Keratinocyte (primary cell): Measurements from ENCODE around the gene CGN. TPM values are rescaled to one million over a fixed set of nuclear protein-coding genes. Genes with fewer than 3 reads are reported as not detected.

Experiments used
- DNase-seq: peaks from one replicate; pipeline ENCODE4 v3.0.0-alpha.2; 2011; ENCODE audit warnings: low read depth, missing footprints, low spot score
- FAIRE-seq: peaks from 2 replicates; lab custom pipeline; 2011; peaks lifted over from hg19 to GRCh38; lab: Jason Lieb, UNC
- H2AFZ ChIP-seq: 2 replicates; pipeline ENCODE4 v1.6.0; 2012; ENCODE audit warnings: low read length, control low read depth, inconsistent platforms; ENCODE audit not compliant: control insufficient read depth
- H3K27ac ChIP-seq: 2 replicates; pipeline ENCODE4 v1.5.1; 2011; ENCODE audit warnings: low read length; ENCODE audit not compliant: control insufficient read depth, insufficient read depth
- H3K27me3 ChIP-seq: 3 replicates; pipeline ENCODE4 v1.6.0; 2011; ENCODE audit warnings: low read length; ENCODE audit not compliant: control insufficient read depth, insufficient read depth; ENCODE audit errors: extremely low read depth
- H3K36me3 ChIP-seq, 2 experiments: 2 replicates in 1 of 2; 3 replicates in 1 of 2; pipeline ENCODE4 v1.5.1; 2011; ENCODE audit warnings: low read length in 2 of 2, mild to moderate bottlenecking in 1 of 2; ENCODE audit not compliant: control insufficient read depth in 2 of 2, insufficient read depth in 2 of 2; ENCODE audit errors: extremely low read depth in 1 of 2
- H3K4me1 ChIP-seq: 3 replicates; pipeline ENCODE4 v1.5.1; 2011; ENCODE audit warnings: low read length; ENCODE audit not compliant: control insufficient read depth, insufficient read depth; ENCODE audit errors: extremely low read depth
- H3K4me2 ChIP-seq: 3 replicates; pipeline ENCODE4 v1.6.0; 2011; ENCODE audit warnings: low read depth, low read length; ENCODE audit not compliant: control insufficient read depth, insufficient read depth; ENCODE audit errors: extremely low read depth
- H3K4me3 ChIP-seq, 3 experiments: fragments of 200-600 bp in 1 of 3; sonication (generic) in 1 of 3; 2 replicates in 2 of 3; 3 replicates in 1 of 3; pipeline ENCODE4 v1.5.1; 2011 to 2016; ENCODE audit warnings: low read length in 3 of 3, mild to moderate bottlenecking in 3 of 3, control low read depth in 2 of 3, inconsistent platforms in 1 of 3, low read depth in 1 of 3, mixed read lengths in 1 of 3, mixed run types in 1 of 3, moderate library complexity in 1 of 3; ENCODE audit not compliant: control insufficient read depth in 2 of 3, insufficient read depth in 2 of 3; ENCODE audit errors: extremely low read depth in 1 of 3
- H3K79me2 ChIP-seq: 2 replicates; pipeline ENCODE4 v1.6.0; 2012; ENCODE audit warnings: low read length; ENCODE audit not compliant: control insufficient read depth, insufficient read depth
- H3K9ac ChIP-seq: 3 replicates; pipeline ENCODE4 v1.6.0; 2011; ENCODE audit warnings: low read length; ENCODE audit not compliant: control insufficient read depth, insufficient read depth; ENCODE audit errors: extremely low read depth
- H3K9me1 ChIP-seq: 3 replicates; pipeline ENCODE4 v1.6.0; 2011; ENCODE audit warnings: low read length; ENCODE audit not compliant: control insufficient read depth, insufficient read depth; ENCODE audit errors: extremely low read depth
- H3K9me3 ChIP-seq: 2 replicates; pipeline ENCODE4 v1.5.1; 2012; ENCODE audit warnings: low read depth, low read length; ENCODE audit not compliant: control insufficient read depth
- H4K20me1 ChIP-seq: 3 replicates; pipeline ENCODE4 v1.6.0; 2011; ENCODE audit warnings: low read length; ENCODE audit not compliant: control insufficient read depth, insufficient read depth; ENCODE audit errors: extremely low read depth
- CTCF ChIP-seq, 3 experiments: IDR thresholded peaks in 1 of 3; conservative IDR thresholded peaks in 1 of 3; optimal IDR thresholded peaks in 1 of 3; 2 replicates in 2 of 3; 3 replicates in 1 of 3; pipeline versions ENCODE3 to v1.5.1; 2011; ENCODE audit warnings: low read length in 3 of 3, mild to moderate bottlenecking in 3 of 3, moderate library complexity in 2 of 3, control low read depth in 1 of 3, inconsistent platforms in 1 of 3; ENCODE audit not compliant: insufficient read depth in 2 of 3; ENCODE audit errors: extremely low read depth in 1 of 3
- EZH2 ChIP-seq: IDR thresholded peaks from one replicate; pipeline ENCODE4 v1.6.1; 2012; ENCODE audit warnings: inconsistent platforms, mild to moderate bottlenecking, low read length, moderate library complexity
- dilution Hi-C: fragments of 300-500 bp; cut with MboI; formaldehyde crosslinking; loops from one replicate; pipeline ENCODE4 v1.7.0; 2020; ENCODE audit warnings: low sequenced_read_pairs; ENCODE audit not compliant: extremely low pct_ligation_motif_present
- polyA plus RNA-seq, 5 experiments: library from polyadenylated mRNA; depleted of rRNA in 3 of 5; stranded (reverse) in 3 of 5; stranded (forward) in 1 of 5; unstranded in 1 of 5; fragments of >200 nt; gene quantifications; 1 replicate in 1 of 5; 2 replicates in 3 of 5; 3 replicates in 1 of 5; pipeline versions ENCODE4 v1.2.1 to v1.2.3, GENCODE V29; 2011 to 2012; ENCODE audit warnings: missing spikeins in 2 of 5, low read depth in 1 of 5, low replicate concordance in 1 of 5

CGN gene
- polyA plus RNA-seq, 1 donor (not counting 4 experiments of a cell fraction or from before 2014, with no cell fraction given): 2.9 TPM

- H2AFZ ChIP-seq: no peak overlapping the region
- peaks cover 2 to 22% of the 10 kb centered on the region in 2 experiments for H3K36me3 ChIP-seq
- H3K9me3 ChIP-seq: no peaks in the 10 kb centered on the region
- FAIRE-seq: no peak
- H3K79me2 ChIP-seq: peaks cover 71% of the 10 kb centered on the region
- no peak overlapping the region for H3K27ac ChIP-seq
- no peak for DNase-seq
- H3K4me2 ChIP-seq: peak overlapping the region; percentile 25
- no peaks in the 10 kb centered on the region for H3K27me3 ChIP-seq
- no peaks in the 10 kb centered on the region for H3K9me1 ChIP-seq
- H3K9ac ChIP-seq: no peak overlapping the region
- peaks cover 9% of the 10 kb centered on the region for H4K20me1 ChIP-seq
- TF ChIP-seq CTCF (optimal IDR thresholded peaks at IDR 0.05 in 1 of 3, IDR thresholded peaks at IDR 0.05 in 1 of 3, conservative IDR thresholded peaks at IDR 0.05 in 1 of 3; ENCODE audit: extremely low read depth in 1 of 3, insufficient read depth in 2 of 3, low read length in 3 of 3) (no peak), EZH2 (no peak)
- H3K4me3 ChIP-seq: no peak overlapping the region
- H3K4me1 ChIP-seq: peaks cover 62% of the 10 kb centered on the region
- dilution Hi-C loops: no loop called here
Observed at GRCh38 chr1:151545542-151545941, 34.4 kb downstream of the CGN start.

GRCh38 chr1:151546011-151546925 is 35.1 kb downstream of the CGN start:
- Histone ChIP-seq H3K79me2 (peaks cover 71% of the 10 kb centered on the region), H3K36me3 (peaks cover 3 to 22% of the 10 kb centered on the region in 2 experiments), H3K4me3 (no peak overlapping the region), H3K9me3 (no peaks in the 10 kb centered on the region), H4K20me1 (peaks cover 9% of the 10 kb centered on the region), H3K4me1 (peaks cover 64% of the 10 kb centered on the region), H2AFZ (no peak overlapping the region), H3K9ac (peak overlapping the region; percentile 4), H3K4me2 (peak overlapping the region; percentile 77), H3K27me3 (no peaks in the 10 kb centered on the region), H3K27ac (peak overlapping the region; percentile 73), H3K9me1 (no peaks in the 10 kb centered on the region)
- DNase-seq: no peak
- TF ChIP-seq CTCF (optimal IDR thresholded peaks at IDR 0.05 in 1 of 3, IDR thresholded peaks at IDR 0.05 in 1 of 3, conservative IDR thresholded peaks at IDR 0.05 in 1 of 3; ENCODE audit: extremely low read depth in 1 of 3, insufficient read depth in 2 of 3, low read length in 3 of 3): no peak
- TF ChIP-seq EZH2: no peak
- dilution Hi-C loops: no loop called here
- no peak for FAIRE-seq
